LoVo (cell line): ENCODE results near the gene SELENOW.

Source experiments
- DNase-seq: peaks from one replicate; pipeline ENCODE4 v3.0.0-alpha.2; 2016; ENCODE audit warnings: low spot score

SELENOW gene

GRCh38 chr19:47824396-47824795 lies 45.9 kb downstream of the SELENOW start:
- DNase-seq: no peak

GRCh38 chr19:47826800-47827199 lies 48.3 kb downstream of the SELENOW start:
- no peak for DNase-seq

DNA sequence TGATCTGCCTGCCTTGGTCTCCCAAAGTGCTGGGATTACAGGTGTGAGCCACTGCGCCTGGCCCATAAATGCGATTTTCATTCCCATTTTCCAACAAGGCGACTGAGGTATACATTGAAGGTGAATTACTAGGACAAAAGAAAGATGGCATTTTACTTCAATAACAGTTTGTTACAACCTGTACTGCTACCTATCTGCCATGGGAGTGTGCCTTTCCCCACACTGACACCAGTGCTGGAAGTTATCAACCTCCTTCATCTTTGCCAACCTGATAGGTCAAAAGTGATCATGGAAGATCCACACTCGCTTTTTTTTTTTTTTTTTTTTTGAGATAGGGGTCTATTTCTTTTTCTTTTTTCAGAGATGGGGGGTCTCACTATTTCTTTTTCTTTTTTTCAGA lies 54.2 kb downstream of the SELENOW start:
- DNase-seq: no peak
